ENCODE results near the gene CTXN1.

The CTXN1 gene

DNA sequence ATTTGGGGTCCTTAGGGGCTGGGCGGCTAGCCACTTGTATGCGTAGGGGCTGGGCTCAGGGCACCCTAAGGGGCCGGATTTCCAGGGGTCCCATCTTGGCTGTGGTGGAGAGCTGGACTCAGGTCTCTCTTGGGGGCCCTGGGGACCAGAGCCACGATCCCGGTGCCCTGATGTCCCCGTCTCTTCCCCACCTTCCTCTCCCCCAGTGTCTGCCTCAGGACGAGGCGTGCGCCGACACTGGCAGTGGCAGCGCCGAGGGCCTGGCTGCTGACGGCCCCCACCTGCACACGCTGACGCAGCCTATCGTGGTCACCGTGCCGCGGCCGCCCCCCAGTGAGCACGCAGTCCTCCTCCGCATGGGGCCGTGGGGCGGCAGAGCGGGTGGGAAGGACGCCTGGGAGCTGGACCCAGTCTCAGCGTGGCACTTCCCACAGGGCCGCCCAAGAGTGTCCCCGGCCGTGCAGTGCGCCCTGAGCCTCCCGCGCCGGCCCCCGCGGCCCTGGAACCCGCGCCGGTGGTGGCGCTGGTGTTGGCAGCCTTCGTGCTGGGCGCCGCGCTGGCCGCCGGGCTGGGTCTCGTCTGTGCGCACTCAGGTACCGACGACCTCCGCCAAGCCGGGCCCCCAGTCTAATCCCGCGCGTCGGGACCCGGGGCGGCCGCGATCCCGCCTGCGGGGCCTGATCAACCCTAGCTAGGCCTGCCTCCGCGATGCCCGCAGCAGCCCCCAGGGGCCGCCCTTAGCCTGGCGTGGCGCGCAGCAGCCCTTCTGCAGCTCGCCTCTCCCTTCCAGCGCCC, 8.5 kb downstream of the CTXN1 start:
- peaks cover 30 to 76% of the 10 kb centered on the region in 2 donors for H3K4me1 Mint-ChIP-seq
- H3K27ac Mint-ChIP-seq: peak overlapping the region; percentile 85
- H3K36me3 Mint-ChIP-seq: peaks cover 14 to 23% of the 10 kb centered on the region in 2 donors
- H3K4me3 Mint-ChIP-seq: peak overlapping the region; percentile 79 to 81
- ATAC-seq (replicated peaks) (peak; percentile 26 to 28), DNase-seq (no peak)
- H3K9me3 Mint-ChIP-seq: no peaks in the 10 kb centered on the region
- H3K27me3 Mint-ChIP-seq: peaks cover 37 to 49% of the 10 kb centered on the region in 2 donors

DNA sequence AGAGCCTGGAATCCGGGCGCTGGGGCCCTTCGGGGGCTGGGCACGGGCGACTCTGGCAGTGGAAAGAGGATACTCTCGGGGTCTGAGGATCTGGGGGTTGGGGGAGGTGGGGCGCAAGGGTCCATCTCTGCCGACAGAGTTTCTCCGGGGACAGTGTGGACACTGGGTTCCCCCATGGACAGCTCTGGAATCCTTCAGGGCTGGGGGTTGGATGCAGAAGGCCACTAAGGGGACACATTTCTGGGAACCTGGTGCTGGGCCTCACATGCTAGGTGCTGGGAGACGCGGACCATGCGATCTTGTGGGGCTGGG, 9.0 kb downstream of the CTXN1 start:
- H3K36me3 Mint-ChIP-seq: peaks cover 13 to 20% of the 10 kb centered on the region in 2 donors
- H3K4me3 Mint-ChIP-seq: peak overlapping the region; percentile 79 to 81
- peaks cover 27 to 70% of the 10 kb centered on the region in 2 donors for H3K4me1 Mint-ChIP-seq
- H3K27me3 Mint-ChIP-seq: peaks cover 37 to 49% of the 10 kb centered on the region in 2 donors
- DNase-seq (no peak), ATAC-seq (replicated peaks) (no peak)
- peak overlapping the region; percentile 85 for H3K27ac Mint-ChIP-seq
- H3K9me3 Mint-ChIP-seq: no peaks in the 10 kb centered on the region

DNA sequence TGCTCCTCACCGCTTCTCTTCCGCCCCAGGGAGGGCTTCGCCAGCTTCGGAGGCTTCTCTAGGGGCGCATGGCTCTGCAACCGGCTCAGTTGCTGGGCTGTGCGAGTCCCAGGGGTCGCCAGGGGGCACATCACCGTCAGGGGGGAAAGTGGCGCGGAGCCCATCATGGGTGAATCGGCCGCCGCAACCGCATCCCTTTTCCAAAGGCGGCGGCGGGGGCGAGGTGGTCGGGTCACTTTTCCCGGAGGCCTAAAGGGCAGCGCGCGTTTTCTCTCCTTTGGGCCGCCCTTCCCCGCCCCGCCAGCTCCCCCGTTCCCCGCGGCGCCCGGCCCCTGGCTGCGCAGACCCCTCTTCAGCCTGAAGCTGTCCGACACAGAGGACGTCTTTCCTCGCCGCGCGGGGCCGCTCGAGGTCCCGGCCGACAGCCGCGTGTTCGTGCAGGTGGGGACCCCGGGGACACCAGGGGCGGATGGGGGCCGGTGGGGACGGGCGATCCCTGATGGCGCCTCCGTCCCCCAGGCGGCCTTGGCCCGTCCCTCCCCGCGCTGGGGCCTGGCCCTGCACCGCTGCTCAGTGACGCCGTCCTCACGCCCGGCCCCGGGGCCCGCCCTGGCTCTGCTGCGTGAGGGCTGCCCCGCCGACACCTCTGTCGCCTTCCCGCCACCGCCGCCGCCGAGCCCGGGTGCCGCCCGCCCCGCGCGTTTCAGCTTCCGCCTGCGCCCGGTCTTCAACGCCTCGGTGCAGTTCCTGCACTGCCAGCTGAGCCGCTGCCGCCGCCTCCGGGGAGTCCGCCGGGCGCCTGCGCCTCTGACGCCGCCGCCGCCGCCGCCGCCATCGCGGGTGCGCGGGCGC, 9.6 kb downstream of the CTXN1 start:
- Mint-ChIP-seq H3K36me3 (peaks cover 19 to 23% of the 10 kb centered on the region in 2 donors), H3K27me3 (peaks cover 37 to 49% of the 10 kb centered on the region in 2 donors), H3K4me3 (peak overlapping the region; percentile 79 to 81), H3K9me3 (no peaks in the 10 kb centered on the region), H3K27ac (peak overlapping the region; percentile 47), H3K4me1 (peaks cover 23 to 65% of the 10 kb centered on the region in 2 donors)
- DNase-seq (no peak), ATAC-seq (replicated peaks) (peak; percentile 6 to 22)

DNA sequence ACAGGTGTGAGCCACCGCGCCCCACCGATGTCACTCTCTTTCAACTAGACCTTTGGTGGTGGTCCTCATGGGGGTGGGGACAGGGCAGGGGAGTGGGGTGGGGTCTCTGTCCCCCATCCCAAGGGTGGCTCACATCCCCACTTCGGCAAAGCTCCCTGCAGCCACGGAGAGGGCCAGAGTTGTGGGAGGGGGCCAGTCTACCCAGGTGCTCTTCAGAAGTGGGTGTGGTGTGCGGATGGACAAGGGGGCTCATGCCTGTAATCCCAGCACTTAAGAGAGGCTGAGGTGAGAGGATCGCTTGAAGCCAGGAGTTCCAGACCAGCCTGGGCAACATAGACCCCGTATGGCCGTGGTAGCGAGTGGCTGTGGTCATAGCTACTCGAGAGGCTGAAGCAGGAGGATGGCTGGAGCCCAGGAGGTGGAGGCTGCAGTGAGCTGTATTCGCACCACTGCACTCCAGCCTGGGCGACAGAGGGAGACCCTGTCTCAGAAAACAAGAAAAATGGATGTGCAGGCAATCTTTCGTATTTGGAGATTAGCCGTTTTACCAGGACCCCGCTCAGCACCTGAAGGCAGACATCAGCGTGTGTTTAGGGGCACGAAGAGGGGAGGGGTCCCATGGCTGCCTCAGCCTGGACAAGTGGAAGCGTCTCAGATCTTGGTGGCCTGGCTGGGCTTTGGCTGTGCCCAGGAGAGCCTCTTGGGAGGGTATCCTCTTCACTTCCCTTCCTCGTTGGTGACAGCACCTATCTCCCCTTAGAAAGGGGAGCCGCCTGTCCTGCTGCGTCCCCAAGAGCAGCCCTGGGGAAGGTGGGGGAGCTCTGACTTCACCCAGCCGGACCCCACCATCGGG, 10.5 kb downstream of the CTXN1 start:
- Mint-ChIP-seq H3K27ac (no peak overlapping the region), H3K9me3 (no peaks in the 10 kb centered on the region), H3K4me1 (peaks cover 22 to 57% of the 10 kb centered on the region in 2 donors), H3K4me3 (peak overlapping the region; percentile 60 to 81), H3K36me3 (peaks cover 25 to 29% of the 10 kb centered on the region in 2 donors), H3K27me3 (peaks cover 37 to 49% of the 10 kb centered on the region in 2 donors)
- no peak for ATAC-seq (replicated peaks)
- DNase-seq: no peak

DNA sequence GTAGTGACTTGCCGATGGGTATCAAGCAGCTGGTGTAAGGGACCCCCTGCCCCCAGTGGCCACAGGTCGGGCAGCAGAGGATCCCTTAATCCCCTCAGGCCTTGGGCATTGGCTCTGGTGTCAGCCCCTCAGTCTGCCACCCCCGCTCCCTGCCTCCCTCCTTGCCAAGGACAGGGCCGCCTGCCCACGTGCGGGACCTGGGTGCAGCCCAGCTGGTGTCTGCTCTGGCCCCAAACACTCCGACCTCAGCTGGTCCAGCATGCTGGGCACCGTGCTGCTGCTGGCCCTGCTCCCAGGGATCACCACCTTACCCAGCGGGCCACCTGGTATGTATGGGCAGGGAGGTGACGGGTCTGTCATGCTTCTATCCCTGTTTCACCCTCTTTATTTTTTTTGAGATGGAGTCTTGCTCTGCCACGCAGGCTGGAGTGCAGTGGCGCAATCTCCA, 11.3 kb downstream of the CTXN1 start, which contains the start of gene TGFBR3L:
TSS of gene TGFBR3L (plus strand) at position 233 of the 448 bp plus-strand sequence.
- peak within 1 kb of the TSS; percentile 60 to 81 for H3K4me3 Mint-ChIP-seq

DNA sequence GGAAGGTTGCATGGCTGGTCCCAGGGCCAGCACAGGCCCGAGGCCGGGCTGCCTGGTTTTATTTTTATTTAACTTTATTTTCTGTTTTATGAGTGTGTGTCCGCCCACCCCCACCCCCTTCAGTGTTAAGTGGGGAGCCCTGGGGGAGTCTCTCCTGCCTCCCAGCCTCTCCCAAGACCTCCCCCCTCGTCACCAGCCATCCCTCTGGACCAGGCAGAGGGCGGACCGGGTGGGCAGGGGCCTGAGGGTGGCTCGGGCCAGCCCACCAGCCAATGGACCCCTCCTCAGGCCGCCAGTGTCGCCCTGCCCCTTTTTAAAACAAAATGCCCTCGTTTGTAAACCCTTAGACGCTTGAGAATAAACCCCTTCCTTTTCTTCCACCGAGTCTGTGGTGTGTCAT, 11.8 kb downstream of the CTXN1 start:
- no peak for DNase-seq
- H3K36me3 Mint-ChIP-seq: peaks cover 31 to 34% of the 10 kb centered on the region in 2 donors
- H3K4me1 Mint-ChIP-seq: peaks cover 15 to 45% of the 10 kb centered on the region in 2 donors
- ATAC-seq (replicated peaks): no peak
- H3K4me3 Mint-ChIP-seq: no peak overlapping the region
- H3K9me3 Mint-ChIP-seq: no peaks in the 10 kb centered on the region
- H3K27ac Mint-ChIP-seq: no peak overlapping the region
- peaks cover 30 to 37% of the 10 kb centered on the region in 2 donors for H3K27me3 Mint-ChIP-seq

More for the DNA sequence above, 11.3 kb downstream of the CTXN1 start, which contains the start of gene TGFBR3L:
- peaks cover 30% of the 10 kb centered on the region in 2 donors for H3K36me3 Mint-ChIP-seq
- no peak for ATAC-seq (replicated peaks)
- peaks cover 16 to 50% of the 10 kb centered on the region in 2 donors for H3K4me1 Mint-ChIP-seq
- peaks cover 32 to 42% of the 10 kb centered on the region in 2 donors for H3K27me3 Mint-ChIP-seq
- H3K27ac Mint-ChIP-seq: no peak within 1 kb of the TSS
- H3K9me3 Mint-ChIP-seq: no peaks in the 10 kb centered on the region
- DNase-seq: no peak

DNA sequence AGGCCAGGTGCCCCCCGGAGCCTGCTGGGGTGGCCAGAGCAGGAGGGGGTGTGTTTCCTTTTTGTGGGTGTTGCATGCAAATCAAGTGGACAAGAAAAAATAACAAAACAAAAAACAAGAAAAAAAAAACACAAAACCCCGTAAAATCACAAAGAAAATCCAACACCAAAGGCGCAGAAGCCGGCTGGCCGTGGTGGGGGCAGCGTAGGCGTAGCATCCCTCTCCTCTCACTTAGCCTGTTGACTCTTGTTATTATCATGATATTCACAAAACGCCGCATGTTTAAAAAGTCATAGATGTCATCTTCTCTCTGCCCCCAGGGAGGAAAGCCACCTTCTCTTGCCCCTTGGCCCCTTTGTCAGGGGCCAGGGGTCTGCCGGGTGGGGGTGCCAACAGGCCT, 12.3 kb downstream of the CTXN1 start:
- Mint-ChIP-seq H3K9me3 (no peaks in the 10 kb centered on the region), H3K27ac (no peak overlapping the region), H3K36me3 (peaks cover 31 to 34% of the 10 kb centered on the region in 2 donors), H3K4me1 (peaks cover 15 to 44% of the 10 kb centered on the region in 2 donors), H3K4me3 (no peak overlapping the region), H3K27me3 (peaks cover 30 to 33% of the 10 kb centered on the region in 2 donors)
- DNase-seq (no peak), ATAC-seq (replicated peaks) (no peak)

DNA sequence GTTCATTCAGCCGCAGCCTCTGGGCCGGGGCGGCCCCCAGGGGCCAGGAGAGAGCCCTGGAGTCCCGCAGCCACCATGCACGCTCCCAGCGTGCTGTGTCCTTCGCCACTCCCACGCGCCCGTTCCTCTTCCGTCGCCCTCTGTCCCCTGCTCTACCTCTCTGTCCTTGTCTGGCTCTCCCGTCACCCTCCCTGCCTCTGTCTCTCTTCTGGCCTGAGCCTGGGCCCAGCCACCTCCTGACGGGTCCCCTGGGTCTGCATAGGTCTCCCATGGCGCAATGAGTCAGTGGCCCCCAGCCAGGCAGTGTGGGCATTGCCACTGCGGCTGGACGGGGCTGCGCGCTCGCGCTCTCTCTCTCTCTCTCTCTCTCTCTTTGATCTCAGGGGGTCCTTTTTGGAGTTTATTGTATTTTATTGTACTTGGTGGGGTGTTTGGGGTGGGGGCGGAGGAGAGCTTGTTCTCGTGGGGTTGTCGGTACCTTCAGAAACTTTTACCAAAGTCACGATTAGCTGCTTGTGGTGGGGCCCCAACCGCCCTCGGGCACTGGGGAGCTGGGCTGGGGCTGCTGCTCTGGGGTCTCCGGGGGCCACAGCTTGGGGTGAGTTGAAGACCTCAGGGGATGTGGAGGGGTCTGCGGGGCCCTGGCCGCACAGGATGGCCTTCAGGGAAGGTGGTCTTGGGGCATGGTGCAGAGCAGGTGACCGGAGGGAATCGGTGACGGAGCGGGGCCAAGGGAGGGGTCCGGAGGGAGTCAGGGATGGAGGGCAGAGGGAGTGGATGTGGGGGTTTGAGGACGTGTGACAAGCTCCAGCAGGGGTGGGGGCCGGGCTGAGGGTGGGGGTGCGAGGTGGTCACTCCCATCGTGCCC, 13.0 kb downstream of the CTXN1 start:
- Mint-ChIP-seq H3K27me3 (peaks cover 25 to 26% of the 10 kb centered on the region in 2 donors), H3K4me1 (peaks cover 13 to 46% of the 10 kb centered on the region in 2 donors), H3K27ac (peak overlapping the region; percentile 57), H3K4me3 (no peak overlapping the region), H3K9me3 (no peaks in the 10 kb centered on the region), H3K36me3 (peaks cover 31 to 34% of the 10 kb centered on the region in 2 donors)
- no peak for ATAC-seq (replicated peaks)
- DNase-seq: no peak

DNA sequence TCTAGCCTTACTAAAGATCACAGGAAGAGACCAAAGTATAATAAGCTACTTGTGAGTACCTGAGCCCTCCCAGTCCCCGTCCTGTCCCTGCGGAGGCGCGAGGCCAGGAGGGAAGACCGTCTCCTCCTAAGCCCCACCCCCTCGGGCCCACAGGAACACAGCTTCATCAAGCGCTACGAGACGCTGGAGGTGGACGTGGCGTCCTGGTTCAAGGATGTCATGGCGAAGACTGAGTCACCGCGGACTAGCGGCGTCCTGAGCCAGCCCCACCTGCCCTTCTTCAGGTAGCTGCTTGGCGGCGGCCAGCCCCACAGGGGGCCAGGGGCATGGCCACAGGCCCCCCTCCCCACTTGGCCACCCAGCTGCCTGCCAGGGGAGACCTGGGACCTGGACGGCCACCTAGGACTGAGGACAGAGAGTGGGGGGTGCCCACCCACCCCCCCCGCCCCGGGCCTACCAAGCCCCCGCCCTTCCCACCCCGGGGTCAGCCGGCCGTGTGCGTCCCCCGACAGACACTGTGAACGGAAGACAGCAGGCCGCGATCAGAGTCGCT, 13.7 kb downstream of the CTXN1 start:
- Mint-ChIP-seq H3K27ac (no peak overlapping the region), H3K4me1 (peaks cover 15 to 44% of the 10 kb centered on the region in 2 donors), H3K27me3 (peaks cover 20 to 22% of the 10 kb centered on the region in 2 donors), H3K9me3 (no peaks in the 10 kb centered on the region), H3K4me3 (no peak overlapping the region), H3K36me3 (peaks cover 34 to 38% of the 10 kb centered on the region in 2 donors)
- DNase-seq (no peak), ATAC-seq (replicated peaks) (no peak)

DNA sequence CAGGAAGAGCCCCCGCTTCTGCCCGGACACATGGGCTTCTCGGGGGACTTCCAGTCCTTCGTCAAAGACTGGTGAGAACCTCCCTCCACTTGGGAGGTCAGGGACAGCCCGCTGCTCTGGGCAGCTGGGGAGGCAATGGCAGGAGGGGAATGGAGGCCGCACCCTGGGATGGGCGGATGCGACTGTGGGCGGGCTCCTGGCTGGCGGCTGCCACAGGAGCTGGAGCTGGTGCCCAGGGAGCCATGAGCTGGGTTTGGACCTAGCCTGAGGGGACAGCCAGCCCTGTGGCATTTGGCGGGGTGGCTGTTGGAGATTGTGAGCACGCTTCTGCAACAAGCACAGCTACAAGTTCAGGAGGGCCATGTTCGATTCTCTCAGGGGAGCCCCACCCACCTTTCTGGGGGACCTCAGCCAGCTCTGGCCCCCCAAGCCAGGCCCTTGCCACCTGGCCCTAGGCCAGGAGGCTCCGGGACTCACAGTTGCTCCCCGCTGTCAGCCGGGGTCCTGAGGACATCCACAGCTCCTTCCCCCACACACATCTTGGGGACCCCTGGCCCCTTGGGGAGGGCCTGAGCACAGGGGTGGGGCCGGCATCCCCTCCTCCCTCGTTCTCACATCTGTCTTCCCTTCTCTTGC, 14.3 kb downstream of the CTXN1 start:
- Mint-ChIP-seq H3K27me3 (peaks cover 16 to 19% of the 10 kb centered on the region in 2 donors), H3K9me3 (no peaks in the 10 kb centered on the region), H3K4me3 (no peak overlapping the region), H3K27ac (no peak overlapping the region), H3K4me1 (peaks cover 16 to 39% of the 10 kb centered on the region in 2 donors), H3K36me3 (peaks cover 38 to 42% of the 10 kb centered on the region in 2 donors)
- no peak for DNase-seq
- ATAC-seq (replicated peaks): no peak

DNA sequence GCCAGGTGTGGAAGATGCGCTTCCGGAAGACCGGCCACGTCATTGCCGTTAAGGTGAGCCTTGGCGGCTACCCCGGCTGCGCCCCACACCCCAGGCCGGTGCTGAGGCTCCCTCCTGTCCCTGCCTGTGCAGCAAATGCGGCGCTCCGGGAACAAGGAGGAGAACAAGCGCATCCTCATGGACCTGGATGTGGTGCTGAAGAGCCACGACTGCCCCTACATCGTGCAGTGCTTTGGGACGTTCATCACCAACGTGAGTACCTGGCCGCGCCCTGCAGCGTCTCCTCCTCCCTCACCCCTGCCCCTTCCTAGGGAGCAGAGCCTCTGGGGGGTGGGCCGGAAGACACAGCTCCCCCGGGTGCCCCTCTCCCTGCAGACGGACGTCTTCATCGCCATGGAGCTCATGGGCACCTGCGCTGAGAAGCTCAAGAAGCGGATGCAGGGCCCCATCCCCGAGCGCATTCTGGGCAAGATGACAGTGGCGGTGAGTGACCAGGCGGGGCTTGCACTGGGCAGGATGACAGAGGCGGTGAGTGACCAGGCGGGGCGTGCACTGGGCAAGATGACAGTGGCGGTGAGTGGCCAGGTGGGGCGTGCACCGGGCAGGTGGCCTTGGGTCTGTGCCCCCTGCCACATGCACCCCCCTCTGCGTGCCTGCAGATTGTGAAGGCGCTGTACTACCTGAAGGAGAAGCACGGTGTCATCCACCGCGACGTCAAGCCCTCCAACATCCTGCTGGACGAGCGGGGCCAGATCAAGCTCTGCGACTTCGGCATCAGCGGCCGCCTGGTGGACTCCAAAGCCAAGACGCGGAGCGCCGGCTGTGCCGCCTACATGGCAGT, 15.4 kb downstream of the CTXN1 start:
- DNase-seq (no peak), ATAC-seq (replicated peaks) (no peak)
- Mint-ChIP-seq H3K4me1 (peaks cover 17 to 39% of the 10 kb centered on the region in 2 donors), H3K4me3 (no peak overlapping the region), H3K9me3 (no peaks in the 10 kb centered on the region), H3K27me3 (peaks cover 10 to 13% of the 10 kb centered on the region in 2 donors), H3K27ac (no peak overlapping the region), H3K36me3 (peaks cover 43 to 49% of the 10 kb centered on the region in 2 donors)

Data from stimulated activated naive B cell treated with anti-CD40 and anti-IgM and Interleukin-4, amounts not matched to agents 10 μg/mL and 1 μg/mL and 100 μg/mL, for 72 hours (primary cell).